Measurements from ENCODE around the gene CACNG8. TPM values are rescaled to one million over a fixed set of nuclear protein-coding genes. Genes with fewer than 3 reads are reported as not detected.

The CACNG8 gene
- polyA plus RNA-seq, 1 of the 3 experiments (the other 2 are of a cell fraction): 1.3 TPM

- CTCF ChIA-PET: interaction anchor here (2.1 to 2.5 kb wide), 2 partner anchors 9 to 108 kb away, joined by 7 read pairs; no protein-coding TSS in a partner anchor
Observed at GRCh38 chr19:53916004-53916403, 46.7 kb upstream of the CACNG8 start.

More at GRCh38 chr19:53916004-53916403, 46.7 kb upstream of the CACNG8 start:
- H3K27ac ChIP-seq (ENCODE audit: low read depth in 2 of 2, low read length in 1 of 2): no peak overlapping the region
- no peaks in the 10 kb centered on the region for H3K4me1 ChIP-seq (ENCODE audit: control insufficient read depth in 1 of 2, insufficient read depth in 2 of 2, low read depth in 1 of 2, low read length in 1 of 2)
- H3K9me3 ChIP-seq: no peaks in the 10 kb centered on the region
- TF ChIP-seq ZBTB33 (IDR thresholded peaks at IDR 0.05; ENCODE audit: borderline replicate concordance, low read depth) (no peak), POLR2AphosphoS5 (IDR thresholded peaks at IDR 0.05; ENCODE audit: low read depth, low read length) (no peak), MXI1 (IDR thresholded peaks at IDR 0.05; ENCODE audit: low read depth, low read length) (no peak), MAX (IDR thresholded peaks at IDR 0.05; ENCODE audit: low read depth) (no peak), TCF12 (IDR thresholded peaks at IDR 0.05) (no peak), FOSL2 (IDR thresholded peaks at IDR 0.05; ENCODE audit: borderline replicate concordance, low read depth) (no peak), GABPA (IDR thresholded peaks at IDR 0.05; ENCODE audit: low read depth) (no peak), ELF1 (IDR thresholded peaks at IDR 0.05) (no peak), EP300 (IDR thresholded peaks at IDR 0.05; ENCODE audit: borderline replicate concordance in 1 of 2, low read depth in 1 of 2, low read length in 1 of 2) (no peak), PBX3 (IDR thresholded peaks at IDR 0.05) (no peak), CTCF (IDR thresholded peaks at IDR 0.05) (no peak), RXRA (IDR thresholded peaks at IDR 0.05; ENCODE audit: borderline replicate concordance, low read depth) (no peak), CHD2 (IDR thresholded peaks at IDR 0.05; ENCODE audit: low read length, partially characterized antibody) (no peak)
- H3K27me3 ChIP-seq (ENCODE audit: insufficient read depth): no peaks in the 10 kb centered on the region
- H4K20me1 ChIP-seq (ENCODE audit: insufficient read depth): peaks cover 15% of the 10 kb centered on the region
- H3K9ac ChIP-seq: no peak overlapping the region
- DNase-seq: no peak
- no peak overlapping the region for H2AFZ ChIP-seq (ENCODE audit: low read depth)
- peaks cover 3% of the 10 kb centered on the region for H3F3A ChIP-seq (replicated peaks; ENCODE audit: insufficient read depth)
- POLR2A ChIA-PET: no interaction called here
- WGBS (ENCODE audit: low lambda C conversion rate): 95% methylated on average over 6 of the region's 6 CpGs
- no peak overlapping the region for H3K4me3 ChIP-seq (ENCODE audit: low read depth in 2 of 2, low read length in 1 of 2)
- peaks cover 20 to 26% of the 10 kb centered on the region in 2 experiments for H3K36me3 ChIP-seq (replicated peaks in 1 of 2; ENCODE audit: control insufficient read depth in 1 of 2, insufficient read depth in 2 of 2, low read length in 1 of 2)
- no peaks in the 10 kb centered on the region for H3K9me2 ChIP-seq
- H3K79me2 ChIP-seq (ENCODE audit: insufficient read depth): peaks cover 4% of the 10 kb centered on the region; the same call in 1 of the 2 replicates
- no peak overlapping the region for H3K4me2 ChIP-seq

All from SK-N-SH (cell line).